ENCODE data around the gene WSCD2.

Gene WSCD2

GRCh38 chr12:108152170-108152538, 23.1 kb downstream of the WSCD2 start:
- no peak for DNase-seq
- no peak overlapping the region for H2AFZ ChIP-seq (ENCODE audit: low read length)
- no peaks in the 10 kb centered on the region for H3F3A ChIP-seq (ENCODE audit: insufficient read depth, low read length)

GRCh38 chr12:108156717-108157116, 27.6 kb downstream of the WSCD2 start:
- Histone ChIP-seq H3K9me2 (replicated peaks; ENCODE audit: insufficient read depth, low read length) (no peaks in the 10 kb centered on the region), H3K27me3 (replicated peaks; ENCODE audit: insufficient read depth, low read length) (no peaks in the 10 kb centered on the region), H3K9me3 (replicated peaks; ENCODE audit: insufficient read depth, low read length) (no peaks in the 10 kb centered on the region), H3K27ac (ENCODE audit: low read length) (no peak overlapping the region), H2AFZ (ENCODE audit: low read length) (no peak overlapping the region), H3F3A (ENCODE audit: insufficient read depth, low read length) (no peaks in the 10 kb centered on the region), H3K36me3 (replicated peaks; ENCODE audit: insufficient read depth, low read length) (no peaks in the 10 kb centered on the region), H3K9ac (ENCODE audit: low read length) (no peak overlapping the region), H3K4me1 (ENCODE audit: low read length) (no peaks in the 10 kb centered on the region), H3K79me2 (ENCODE audit: low read length) (no peaks in the 10 kb centered on the region), H3K4me3 (ENCODE audit: low read length) (no peak overlapping the region), H4K20me1 (ENCODE audit: insufficient read depth, low read length) (no peaks in the 10 kb centered on the region), H3K4me2 (ENCODE audit: low read depth, low read length) (no peak overlapping the region)
- TF ChIP-seq EZH2phosphoT487 (IDR thresholded peaks at IDR 0.05; ENCODE audit: low read length): no peak
- TF ChIP-seq EZH2 (optimal IDR thresholded peaks at IDR 0.05; ENCODE audit: low read depth, low read length): no peak
- TF ChIP-seq, protein P1, sequence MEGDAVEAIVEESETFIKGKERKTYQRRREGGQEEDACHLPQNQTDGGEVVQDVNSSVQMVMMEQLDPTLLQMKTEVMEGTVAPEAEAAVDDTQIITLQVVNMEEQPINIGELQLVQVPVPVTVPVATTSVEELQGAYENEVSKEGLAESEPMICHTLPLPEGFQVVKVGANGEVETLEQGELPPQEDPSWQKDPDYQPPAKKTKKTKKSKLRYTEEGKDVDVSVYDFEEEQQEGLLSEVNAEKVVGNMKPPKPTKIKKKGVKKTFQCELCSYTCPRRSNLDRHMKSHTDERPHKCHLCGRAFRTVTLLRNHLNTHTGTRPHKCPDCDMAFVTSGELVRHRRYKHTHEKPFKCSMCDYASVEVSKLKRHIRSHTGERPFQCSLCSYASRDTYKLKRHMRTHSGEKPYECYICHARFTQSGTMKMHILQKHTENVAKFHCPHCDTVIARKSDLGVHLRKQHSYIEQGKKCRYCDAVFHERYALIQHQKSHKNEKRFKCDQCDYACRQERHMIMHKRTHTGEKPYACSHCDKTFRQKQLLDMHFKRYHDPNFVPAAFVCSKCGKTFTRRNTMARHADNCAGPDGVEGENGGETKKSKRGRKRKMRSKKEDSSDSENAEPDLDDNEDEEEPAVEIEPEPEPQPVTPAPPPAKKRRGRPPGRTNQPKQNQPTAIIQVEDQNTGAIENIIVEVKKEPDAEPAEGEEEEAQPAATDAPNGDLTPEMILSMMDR (IDR thresholded peaks at IDR 0.05; ENCODE audit: low read length): no peak
- DNase-seq: no peak

More at GRCh38 chr12:108152170-108152538, 23.1 kb downstream of the WSCD2 start:
- Histone ChIP-seq H3K4me1 (ENCODE audit: low read length) (no peaks in the 10 kb centered on the region), H4K20me1 (ENCODE audit: insufficient read depth, low read length) (no peaks in the 10 kb centered on the region), H3K27ac (ENCODE audit: low read length) (no peak overlapping the region), H3K4me3 (ENCODE audit: low read length) (no peak overlapping the region), H3K36me3 (replicated peaks; ENCODE audit: insufficient read depth, low read length) (no peaks in the 10 kb centered on the region), H3K9me2 (replicated peaks; ENCODE audit: insufficient read depth, low read length) (no peaks in the 10 kb centered on the region), H3K9me3 (replicated peaks; ENCODE audit: insufficient read depth, low read length) (no peaks in the 10 kb centered on the region), H3K27me3 (replicated peaks; ENCODE audit: insufficient read depth, low read length) (no peaks in the 10 kb centered on the region), H3K4me2 (ENCODE audit: low read depth, low read length) (no peak overlapping the region), H3K9ac (ENCODE audit: low read length) (no peak overlapping the region), H3K79me2 (ENCODE audit: low read length) (no peaks in the 10 kb centered on the region)
- TF ChIP-seq, protein P1 (IDR thresholded peaks at IDR 0.05; ENCODE audit: low read length): no peak
- TF ChIP-seq EZH2phosphoT487 (IDR thresholded peaks at IDR 0.05; ENCODE audit: low read length) (no peak), EZH2 (optimal IDR thresholded peaks at IDR 0.05; ENCODE audit: low read depth, low read length) (no peak)

DNA sequence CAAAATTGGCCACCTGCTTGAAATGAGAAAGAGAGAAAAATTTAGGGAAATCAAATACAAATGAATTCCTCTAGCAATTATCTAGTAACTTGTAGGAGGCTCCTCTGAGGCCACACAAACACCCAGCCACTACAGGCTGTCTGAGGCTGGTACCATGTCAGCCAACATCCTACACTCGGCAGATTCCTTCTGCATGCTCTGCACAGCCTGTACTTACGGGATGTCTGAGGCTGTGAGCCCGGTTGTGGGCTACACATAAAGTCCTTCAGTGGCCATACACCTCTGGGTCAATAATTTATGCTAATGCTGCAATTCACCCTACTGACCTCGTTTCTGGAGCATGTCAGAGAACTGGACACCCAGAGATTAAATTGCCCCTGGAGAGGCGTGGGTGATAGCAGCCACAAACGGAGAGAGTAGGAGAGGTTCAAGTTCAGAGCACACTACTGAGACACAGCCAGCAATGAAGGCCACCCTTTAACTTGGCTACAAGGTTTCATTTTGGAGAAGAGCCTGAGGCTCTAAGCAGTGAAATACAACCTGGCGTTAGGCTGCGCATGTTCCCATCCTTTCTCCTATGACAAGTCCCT, 28.9 kb downstream of the WSCD2 start:
- Histone ChIP-seq H3K36me3 (replicated peaks; ENCODE audit: insufficient read depth, low read length) (no peaks in the 10 kb centered on the region), H3K4me3 (ENCODE audit: low read length) (no peak overlapping the region), H3K4me1 (ENCODE audit: low read length) (no peaks in the 10 kb centered on the region), H3K4me2 (ENCODE audit: low read depth, low read length) (no peak overlapping the region), H3K9me3 (replicated peaks; ENCODE audit: insufficient read depth, low read length) (no peaks in the 10 kb centered on the region), H3K27ac (ENCODE audit: low read length) (no peak overlapping the region), H3K79me2 (ENCODE audit: low read length) (no peaks in the 10 kb centered on the region), H2AFZ (ENCODE audit: low read length) (no peak overlapping the region), H4K20me1 (ENCODE audit: insufficient read depth, low read length) (no peaks in the 10 kb centered on the region), H3K9ac (ENCODE audit: low read length) (no peak overlapping the region), H3K27me3 (replicated peaks; ENCODE audit: insufficient read depth, low read length) (no peaks in the 10 kb centered on the region), H3F3A (ENCODE audit: insufficient read depth, low read length) (no peaks in the 10 kb centered on the region), H3K9me2 (replicated peaks; ENCODE audit: insufficient read depth, low read length) (no peaks in the 10 kb centered on the region)
- DNase-seq: no peak
- TF ChIP-seq EZH2 (optimal IDR thresholded peaks at IDR 0.05; ENCODE audit: low read depth, low read length): no peak
- TF ChIP-seq EZH2phosphoT487 (IDR thresholded peaks at IDR 0.05; ENCODE audit: low read length): no peak
- TF ChIP-seq, protein P1 (IDR thresholded peaks at IDR 0.05; ENCODE audit: low read length): no peak
